HEK293T (cell line): Measurements from ENCODE around the gene AKAP8L.

Experiments used
- CTBP1 ChIP-seq: fragments of 450-650 bp; IDR thresholded peaks from 2 replicates; pipeline ENCODE4 v1.6.1; 2016; ENCODE audit warnings: borderline replicate concordance
- ELF4 ChIP-seq: fragments of 450-650 bp; IDR thresholded peaks from 2 replicates; pipeline ENCODE4 v1.6.1; 2017; ENCODE audit warnings: antibody characterized with exemption
- FOXA1 ChIP-seq: fragments of 450-650 bp; IDR thresholded peaks from 2 replicates; pipeline ENCODE4 v1.6.1; 2016; ENCODE audit warnings: mild to moderate bottlenecking
- FOXK2 ChIP-seq: fragments of 450-650 bp; IDR thresholded peaks from 2 replicates; pipeline ENCODE4 v1.6.1; 2016; ENCODE audit warnings: mild to moderate bottlenecking
- L3MBTL2 ChIP-seq: fragments of 450-650 bp; conservative IDR thresholded peaks from 2 replicates; pipeline ENCODE4 v1.6.1; 2016; ENCODE audit warnings: mild to moderate bottlenecking
- NFRKB ChIP-seq: fragments of 450-650 bp; IDR thresholded peaks from 2 replicates; pipeline ENCODE4 v1.6.1; 2016; ENCODE audit warnings: mild to moderate bottlenecking, moderate library complexity
- SP1 ChIP-seq: fragments of 450-650 bp; IDR thresholded peaks from 2 replicates; pipeline ENCODE4 v1.6.1; 2017
- SUZ12 ChIP-seq: fragments of 450-650 bp; IDR thresholded peaks from 2 replicates; pipeline ENCODE4 v1.6.1; 2016; ENCODE audit warnings: mild to moderate bottlenecking
- TARDBP ChIP-seq: fragments of 450-650 bp; IDR thresholded peaks from 2 replicates; pipeline ENCODE4 v1.6.1; 2016
- ZNF384 ChIP-seq: fragments of 450-650 bp; IDR thresholded peaks from 2 replicates; pipeline ENCODE4 v1.6.1; 2016

GRCh38 chr19:15450528-15450890 is 31.7 kb upstream of the AKAP8L start:
- TF ChIP-seq NFRKB: no peak
- TF ChIP-seq L3MBTL2: no peak
- TF ChIP-seq FOXK2: no peak
- no peak for TF ChIP-seq FOXA1
- TF ChIP-seq SUZ12: no peak
- TF ChIP-seq ZNF384: no peak
- TF ChIP-seq TARDBP: no peak
- no peak for TF ChIP-seq SP1
- no peak for TF ChIP-seq CTBP1
- no peak for TF ChIP-seq ELF4
